Renal cortex interstitium (tissue), 11 donors: ENCODE measurements around the gene CAPG. TPM values are rescaled to one million over a fixed set of nuclear protein-coding genes. Genes with fewer than 3 reads are reported as not detected.

Experiments
- DNase-seq, 11 donors: peaks; one replicate each; pipeline ENCODE4 v3.0.0-alpha.2; 2013; ENCODE audit warnings: low read depth in 9 of 11, low spot score in 4 of 11; ENCODE audit errors: extremely low read depth in 1 of 11
- polyA plus RNA-seq, 3 donors: library from polyadenylated mRNA; unstranded; fragments of 120-200 nt; gene quantifications; one replicate each; pipeline ENCODE4 v1.2.1, GENCODE V29; 2013; ENCODE audit not compliant: insufficient read length in 3 of 3

Gene CAPG
- polyA plus RNA-seq, 3 donors: 90.4 to 107 (median 95.5) TPM

GRCh38 chr2:85413592-85414420 lies 3.6 kb upstream of the CAPG start:
- DNase-seq: no peak

- no peak for DNase-seq
These were observed 1.2 kb upstream of the CAPG start for GRCh38 chr2:85411405-85411748.

GRCh38 chr2:85410584-85411404 lies 628 bp upstream of the CAPG start:
- no peak for DNase-seq

GRCh38 chr2:85405201-85406059 lies 4.7 kb downstream of the CAPG start:
- DNase-seq: no peak

- no peak for DNase-seq
These were observed 8.3 kb downstream of the CAPG start for GRCh38 chr2:85401844-85402243.

GRCh38 chr2:85401464-85401805 lies 8.7 kb downstream of the CAPG start:
- no peak for DNase-seq

- DNase-seq: no peak
These were observed 9.4 kb downstream of the CAPG start for GRCh38 chr2:85400541-85401463.

GRCh38 chr2:85400023-85400422 lies 10.1 kb downstream of the CAPG start:
- no peak for DNase-seq

- DNase-seq: no peak
These were observed 11.0 kb downstream of the CAPG start for GRCh38 chr2:85399183-85399455.

GRCh38 chr2:85398426-85399182 lies 11.6 kb downstream of the CAPG start:
- no peak for DNase-seq

- no peak for DNase-seq
These were observed 12.2 kb downstream of the CAPG start for GRCh38 chr2:85397925-85398331.

GRCh38 chr2:85396531-85397470 lies 13.4 kb downstream of the CAPG start:
- DNase-seq: peak in 1 of 11 donors; percentile 41

- no peak for DNase-seq
These were observed 14.2 kb downstream of the CAPG start for GRCh38 chr2:85395912-85396475.

GRCh38 chr2:85394976-85395375 lies 15.2 kb downstream of the CAPG start:
- no peak for DNase-seq

- no peak for DNase-seq
These were observed 15.9 kb downstream of the CAPG start for GRCh38 chr2:85394261-85394681.

GRCh38 chr2:85393836-85394235 lies 16.3 kb downstream of the CAPG start:
- no peak for DNase-seq
